NT2/D1 (cell line): ENCODE measurements around the gene CERS6.

Experiments
- DNase-seq: peaks from one replicate; pipeline ENCODE4 v3.0.0-alpha.2; 2011; ENCODE audit warnings: low read depth, low spot score
- H3K27me3 ChIP-seq: 2 replicates; pipeline ENCODE4 v1.6.0; 2011; ENCODE audit warnings: mild to moderate bottlenecking; ENCODE audit not compliant: insufficient read length, insufficient read depth
- H3K36me3 ChIP-seq: 2 replicates; pipeline ENCODE4 v1.6.1; 2011; ENCODE audit warnings: mild to moderate bottlenecking, low read length, mixed read lengths; ENCODE audit not compliant: insufficient read depth, insufficient read length
- H3K4me1 ChIP-seq: 2 replicates; pipeline ENCODE4 v1.5.1; 2011; ENCODE audit not compliant: insufficient read depth, insufficient read length
- H3K4me3 ChIP-seq: 2 replicates; pipeline ENCODE4 v1.5.1; 2011; ENCODE audit warnings: low read depth; ENCODE audit not compliant: insufficient read length
- H3K9ac ChIP-seq: 2 replicates; pipeline ENCODE4 v1.6.0; 2011; ENCODE audit warnings: low read depth; ENCODE audit not compliant: insufficient read length
- H3K9me3 ChIP-seq: 2 replicates; pipeline ENCODE4 v1.5.1; 2011; ENCODE audit warnings: mild to moderate bottlenecking, low read length; ENCODE audit not compliant: insufficient read depth
- SUZ12 ChIP-seq: IDR thresholded peaks from 2 replicates; pipeline ENCODE4 v1.6.1; 2011; ENCODE audit not compliant: insufficient read length, insufficient read depth; ENCODE audit errors: extremely low read depth
- YY1 ChIP-seq: IDR thresholded peaks from 2 replicates; pipeline ENCODE4 v1.6.1; 2011; ENCODE audit not compliant: insufficient read length, insufficient read depth
- ZNF274 ChIP-seq: IDR thresholded peaks from 2 replicates; pipeline ENCODE4 v1.6.1; 2011; ENCODE audit warnings: mild to moderate bottlenecking, low read depth, low read length

CERS6 gene

GRCh38 chr2:168521053-168521741, 65.1 kb downstream of the CERS6 start:
- Histone ChIP-seq H3K36me3 (no peaks in the 10 kb centered on the region), H3K4me1 (no peaks in the 10 kb centered on the region), H3K9ac (no peak overlapping the region), H3K4me3 (no peak overlapping the region), H3K27me3 (no peaks in the 10 kb centered on the region), H3K9me3 (no peaks in the 10 kb centered on the region)
- TF ChIP-seq SUZ12 (no peak), ZNF274 (no peak), YY1 (no peak)
- no peak for DNase-seq

DNA sequence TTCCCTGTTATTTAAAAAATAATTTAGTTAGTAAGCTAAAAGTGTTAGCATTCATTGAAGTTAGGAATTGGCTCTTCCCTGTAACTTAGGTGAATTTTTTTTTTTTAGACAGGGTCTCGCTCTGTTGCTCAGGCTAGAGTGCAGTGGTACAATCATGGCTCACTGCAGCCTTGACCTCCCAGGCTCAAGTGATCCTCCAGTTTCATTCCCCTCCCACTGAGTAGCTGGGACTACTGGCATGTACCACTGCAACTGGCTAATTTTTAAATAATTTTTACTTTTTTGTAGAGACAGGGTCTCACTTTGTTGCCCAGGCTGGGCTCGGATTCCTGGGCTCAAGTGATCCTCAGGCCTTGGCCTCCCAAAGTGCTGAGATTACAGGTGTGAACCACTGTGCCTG, 66.4 kb downstream of the CERS6 start:
- TF ChIP-seq ZNF274 (no peak), YY1 (no peak), SUZ12 (no peak)
- H3K4me3 ChIP-seq = no peak overlapping the region
- H3K36me3 ChIP-seq = no peaks in the 10 kb centered on the region
- DNase-seq = no peak
- H3K27me3 ChIP-seq = no peaks in the 10 kb centered on the region
- no peaks in the 10 kb centered on the region for H3K9me3 ChIP-seq
- no peak overlapping the region for H3K9ac ChIP-seq
- H3K4me1 ChIP-seq = no peaks in the 10 kb centered on the region

DNA sequence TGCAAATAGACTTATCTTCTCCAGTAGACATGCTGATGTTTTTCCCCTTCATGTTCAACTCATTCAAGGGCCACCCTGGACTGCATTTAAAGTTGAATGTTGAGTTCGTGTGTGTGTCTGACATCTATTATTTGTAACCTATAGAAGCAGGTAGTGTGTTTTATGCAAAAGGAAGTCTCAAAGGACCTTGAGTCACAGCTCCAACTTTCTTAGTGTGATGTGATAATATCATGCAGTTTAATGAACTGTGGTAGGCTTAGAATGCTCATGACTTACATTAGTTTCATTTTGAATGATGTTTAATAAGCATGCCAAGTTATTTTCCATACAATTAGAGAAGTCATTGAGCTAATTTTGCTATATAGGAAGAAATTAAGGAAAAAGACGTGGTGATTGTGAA, 67.9 kb downstream of the CERS6 start:
- DNase-seq = no peak
- Histone ChIP-seq H3K4me3 (no peak overlapping the region), H3K36me3 (no peaks in the 10 kb centered on the region), H3K27me3 (no peaks in the 10 kb centered on the region), H3K9me3 (no peaks in the 10 kb centered on the region), H3K4me1 (no peaks in the 10 kb centered on the region), H3K9ac (no peak overlapping the region)
- no peak for TF ChIP-seq ZNF274
- no peak for TF ChIP-seq SUZ12
- TF ChIP-seq YY1 = no peak

DNA sequence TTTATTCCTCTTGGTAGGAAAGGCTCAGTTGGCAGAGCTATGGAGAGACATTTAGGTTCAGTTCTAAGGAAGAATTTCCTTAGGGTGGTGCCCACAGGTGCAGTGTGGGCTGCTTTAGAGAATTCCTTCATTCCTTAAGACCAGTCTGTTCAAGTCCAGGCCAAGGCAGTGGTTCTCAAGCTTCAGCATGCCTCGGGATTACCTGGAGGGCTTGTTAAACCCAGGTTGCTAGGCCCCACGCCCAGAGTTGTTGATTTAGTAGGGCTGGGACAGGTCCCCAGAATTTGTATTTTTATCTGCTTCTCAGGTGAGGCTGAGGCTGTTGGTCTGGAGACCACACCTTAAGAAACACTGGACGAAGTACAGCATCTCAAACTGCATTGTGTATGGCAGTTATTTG, 68.9 kb downstream of the CERS6 start:
- Histone ChIP-seq H3K9me3 (no peaks in the 10 kb centered on the region), H3K4me3 (no peak overlapping the region), H3K9ac (no peak overlapping the region), H3K36me3 (no peaks in the 10 kb centered on the region), H3K27me3 (no peaks in the 10 kb centered on the region), H3K4me1 (no peaks in the 10 kb centered on the region)
- DNase-seq = no peak
- TF ChIP-seq ZNF274 = no peak
- no peak for TF ChIP-seq YY1
- TF ChIP-seq SUZ12 = no peak

GRCh38 chr2:168525716-168526446, 69.8 kb downstream of the CERS6 start:
- Histone ChIP-seq H3K4me1 (no peaks in the 10 kb centered on the region), H3K4me3 (no peak overlapping the region), H3K27me3 (no peaks in the 10 kb centered on the region), H3K9me3 (no peaks in the 10 kb centered on the region), H3K36me3 (no peaks in the 10 kb centered on the region), H3K9ac (no peak overlapping the region)
- no peak for TF ChIP-seq YY1
- no peak for TF ChIP-seq ZNF274
- TF ChIP-seq SUZ12 = no peak
- no peak for DNase-seq

GRCh38 chr2:168526641-168527040, 70.6 kb downstream of the CERS6 start:
- Histone ChIP-seq H3K27me3 (no peaks in the 10 kb centered on the region), H3K36me3 (no peaks in the 10 kb centered on the region), H3K4me1 (no peaks in the 10 kb centered on the region), H3K4me3 (no peak overlapping the region), H3K9me3 (no peaks in the 10 kb centered on the region), H3K9ac (no peak overlapping the region)
- no peak for DNase-seq
- TF ChIP-seq YY1 (no peak), ZNF274 (no peak), SUZ12 (no peak)

GRCh38 chr2:168528016-168528415, 71.9 kb downstream of the CERS6 start:
- no peak for TF ChIP-seq SUZ12
- TF ChIP-seq ZNF274 = no peak
- TF ChIP-seq YY1 = no peak
- Histone ChIP-seq H3K4me3 (no peak overlapping the region), H3K9me3 (no peaks in the 10 kb centered on the region), H3K27me3 (no peaks in the 10 kb centered on the region), H3K9ac (no peak overlapping the region), H3K36me3 (no peaks in the 10 kb centered on the region), H3K4me1 (no peaks in the 10 kb centered on the region)
- no peak for DNase-seq
